IMR-90 (cell line): ENCODE results near the gene GALNT17.

Experiments
- BHLHE40 ChIP-seq: fragments of 150-350 bp; IDR thresholded peaks from 2 replicates; pipeline ENCODE4 v1.6.1; 2016; ENCODE audit warnings: mild to moderate bottlenecking, low read depth, low read length
- CEBPB ChIP-seq: IDR thresholded peaks from 2 replicates; pipeline ENCODE4 v1.6.1; 2012; ENCODE audit warnings: low read depth, low read length, improper control_type of control experiment
- CHD1 ChIP-seq: IDR thresholded peaks from 2 replicates; pipeline ENCODE4 v1.6.1; 2012; ENCODE audit warnings: low read depth, low read length, improper control_type of control experiment
- CTCF ChIP-seq: conservative IDR thresholded peaks from 2 replicates; pipeline ENCODE4 v1.5.1; 2012; ENCODE audit warnings: mild to moderate bottlenecking, low read depth, low read length, improper control_type of control experiment
- FOS ChIP-seq: fragments of 150-350 bp; IDR thresholded peaks from 2 replicates; pipeline ENCODE4 v1.6.1; 2016; ENCODE audit warnings: low read depth, low read length
- MAFK ChIP-seq: IDR thresholded peaks from 2 replicates; pipeline ENCODE4 v1.6.1; 2012; ENCODE audit warnings: low read depth, low read length, improper control_type of control experiment
- MXI1 ChIP-seq: IDR thresholded peaks from 2 replicates; pipeline ENCODE4 v1.6.1; 2012; ENCODE audit warnings: low read depth, mild to moderate bottlenecking, low read length, moderate library complexity, borderline replicate concordance
- POLR2A ChIP-seq: IDR thresholded peaks from 2 replicates; pipeline ENCODE4 v1.6.1; 2012; ENCODE audit warnings: mild to moderate bottlenecking, low read depth, low read length
- RAD21 ChIP-seq: IDR thresholded peaks from 2 replicates; pipeline ENCODE4 v1.6.1; 2012; ENCODE audit warnings: low read length, improper control_type of control experiment
- RFX5 ChIP-seq: IDR thresholded peaks from 2 replicates; pipeline ENCODE4 v1.8.0; 2012; ENCODE audit warnings: low read depth, mild to moderate bottlenecking, low read length, moderate library complexity
- TF ChIP-seq, protein P1 (sequence below): fragments of 150-350 bp; IDR thresholded peaks from 2 replicates; pipeline ENCODE4 v1.6.1; 2017; ENCODE audit warnings: mild to moderate bottlenecking, antibody characterized with exemption, low read length, low read depth

DNA sequence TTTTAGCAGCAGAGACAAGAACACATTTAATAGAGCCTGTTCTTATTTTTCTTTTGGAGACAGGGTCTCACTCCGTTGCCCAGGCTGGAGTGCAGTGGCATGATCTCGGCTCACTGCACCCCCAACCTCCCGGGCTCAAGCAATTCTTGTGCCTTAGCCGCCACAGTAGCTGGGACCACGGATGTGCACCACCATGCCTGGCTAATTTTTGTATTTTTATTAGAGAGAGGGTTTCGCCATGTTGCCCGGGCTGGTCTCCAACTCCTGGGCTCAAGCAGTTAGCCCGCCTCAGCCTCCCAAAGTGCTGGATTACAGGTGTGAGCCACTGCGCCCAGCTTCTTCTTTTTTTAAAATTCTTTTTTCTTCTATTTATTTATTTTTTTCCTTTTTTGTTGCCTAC, 23.3 kb downstream of the GALNT17 start:
- TF ChIP-seq CTCF: no peak
- no peak for TF ChIP-seq RAD21
- TF ChIP-seq POLR2A: no peak
- TF ChIP-seq CEBPB: no peak
- TF ChIP-seq MXI1: no peak
- TF ChIP-seq, protein P1, sequence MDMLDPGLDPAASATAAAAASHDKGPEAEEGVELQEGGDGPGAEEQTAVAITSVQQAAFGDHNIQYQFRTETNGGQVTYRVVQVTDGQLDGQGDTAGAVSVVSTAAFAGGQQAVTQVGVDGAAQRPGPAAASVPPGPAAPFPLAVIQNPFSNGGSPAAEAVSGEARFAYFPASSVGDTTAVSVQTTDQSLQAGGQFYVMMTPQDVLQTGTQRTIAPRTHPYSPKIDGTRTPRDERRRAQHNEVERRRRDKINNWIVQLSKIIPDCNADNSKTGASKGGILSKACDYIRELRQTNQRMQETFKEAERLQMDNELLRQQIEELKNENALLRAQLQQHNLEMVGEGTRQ: no peak
- TF ChIP-seq RFX5: no peak
- TF ChIP-seq FOS: no peak
- TF ChIP-seq CHD1: no peak
- no peak for TF ChIP-seq MAFK
- no peak for TF ChIP-seq BHLHE40
